Hepatocyte (in vitro differentiated cells): ENCODE results near the gene FMN1. TPM values are rescaled to one million over a fixed set of nuclear protein-coding genes. Genes with fewer than 3 reads are reported as not detected.

ENCODE experiments used
- DNase-seq: peaks from one replicate; pipeline ENCODE4 v3.0.0-alpha.2; 2016; ENCODE audit warnings: low spot score
- H2AFZ ChIP-seq: fragments of 200-600 bp; sonication (generic); 2 replicates; pipeline ENCODE4 v1.6.0; 2016; ENCODE audit warnings: antibody characterized with exemption, mild to moderate bottlenecking
- H3K27ac ChIP-seq: fragments of 200-600 bp; sonication (generic); 2 replicates; pipeline ENCODE4 v1.5.1; 2016; ENCODE audit warnings: mild to moderate bottlenecking
- H3K27me3 ChIP-seq: fragments of 200-600 bp; sonication (generic); 2 replicates; pipeline ENCODE4 v1.6.1; 2016
- H3K36me3 ChIP-seq: fragments of 200-600 bp; sonication (generic); replicated peaks from 2 replicates; pipeline ENCODE4 v1.5.1; 2016; ENCODE audit warnings: low read depth; ENCODE audit not compliant: insufficient read depth
- H3K4me1 ChIP-seq: fragments of 200-600 bp; sonication (generic); 2 replicates; pipeline ENCODE4 v1.5.1; 2016; ENCODE audit warnings: mild to moderate bottlenecking, moderate library complexity; ENCODE audit not compliant: insufficient read depth
- H3K4me2 ChIP-seq: fragments of 200-600 bp; sonication (generic); 2 replicates; pipeline ENCODE4 v1.6.0; 2016
- H3K4me3 ChIP-seq: fragments of 200-600 bp; sonication (generic); 2 replicates; pipeline ENCODE4 v1.5.1; 2016; ENCODE audit warnings: mild to moderate bottlenecking
- H3K79me2 ChIP-seq: fragments of 200-600 bp; sonication (generic); 2 replicates; pipeline ENCODE4 v1.6.0; 2017; ENCODE audit warnings: mild to moderate bottlenecking
- H3K9me2 ChIP-seq: fragments of 200-600 bp; sonication (generic); replicated peaks from 2 replicates; pipeline ENCODE4 v1.6.0; 2017; ENCODE audit warnings: mild to moderate bottlenecking; ENCODE audit not compliant: insufficient read depth
- H3K9me3 ChIP-seq: fragments of 200-600 bp; sonication (generic); 2 replicates; pipeline ENCODE4 v1.5.1; 2016; ENCODE audit warnings: low read depth, mild to moderate bottlenecking
- H4K20me1 ChIP-seq: fragments of 200-600 bp; sonication (generic); 2 replicates; pipeline ENCODE4 v1.6.0; 2016; ENCODE audit warnings: mild to moderate bottlenecking; ENCODE audit not compliant: insufficient read depth, poor library complexity, severe bottlenecking
- EZH2 ChIP-seq: fragments of 200-600 bp; sonication (generic); IDR thresholded peaks from 2 replicates; pipeline ENCODE4 v1.6.1; 2016; ENCODE audit warnings: antibody characterized with exemption, mild to moderate bottlenecking, borderline replicate concordance
- EZH2phosphoT487 ChIP-seq: fragments of 200-600 bp; sonication (generic); IDR thresholded peaks from one replicate; pipeline ENCODE4 v1.6.1; 2018; ENCODE audit warnings: antibody characterized with exemption, mild to moderate bottlenecking, low read depth, moderate library complexity; ENCODE audit not compliant: unreplicated experiment, severe bottlenecking
- WGBS: methylation state at CpG from one replicate; pipeline ENCODE4 v1.1.6; 2016; ENCODE audit warnings: low lambda C conversion rate; ENCODE audit errors: missing lambda C conversion rate; 5-methylcytosine and 5-hydroxymethylcytosine counted together
- polyA plus RNA-seq: library from polyadenylated mRNA; unstranded; fragments of >200 nt; fragmentation: Nextera tagmentation; extraction: Ambion mirVana; gene quantifications from 2 replicates; pipeline ENCODE4 v1.2.1, GENCODE V29; 2016
- total RNA-seq: library from RNA; depleted of rRNA; stranded (reverse); fragments of >200 nt; gene quantifications from 2 replicates; pipeline ENCODE4 v1.2.3, GENCODE V29; 2014
- TF ChIP-seq, protein P1 (sequence below): fragments of 200-600 bp; sonication (generic); IDR thresholded peaks from 2 replicates; pipeline ENCODE4 v1.5.1; 2016; ENCODE audit warnings: antibody characterized with exemption, mild to moderate bottlenecking; ENCODE audit not compliant: poor library complexity

The FMN1 gene
- total and polyA plus RNA-seq, 2 experiments from 2014 or later: 0.07 to 0.70 TPM

DNA sequence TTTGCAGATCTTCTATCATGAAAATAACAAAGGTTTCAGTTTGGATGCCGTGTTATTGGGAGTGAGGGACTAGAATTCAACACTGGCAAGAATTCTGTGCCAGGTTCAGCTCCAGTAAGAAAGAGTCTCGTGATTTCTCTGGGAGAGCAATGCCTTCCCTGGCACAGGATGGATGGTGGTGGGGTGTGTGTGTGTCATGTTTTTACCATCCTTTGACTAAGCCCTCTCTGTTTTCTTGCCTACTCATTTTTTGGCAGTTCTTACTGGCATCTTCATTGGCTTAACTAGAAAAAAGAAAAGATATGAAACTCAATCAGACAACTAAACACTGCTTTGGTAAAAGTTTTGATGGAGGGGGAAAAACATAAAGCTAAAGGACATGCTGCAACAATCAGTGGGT, 86.6 kb downstream of the FMN1 start:
- Histone ChIP-seq H4K20me1 (no peaks in the 10 kb centered on the region), H3K9me3 (no peaks in the 10 kb centered on the region), H3K27me3 (peaks cover 10% of the 10 kb centered on the region), H3K27ac (no peak overlapping the region), H3K79me2 (no peaks in the 10 kb centered on the region), H3K4me3 (no peak overlapping the region), H2AFZ (no peak overlapping the region), H3K4me1 (no peaks in the 10 kb centered on the region), H3K9me2 (no peaks in the 10 kb centered on the region), H3K36me3 (no peaks in the 10 kb centered on the region), H3K4me2 (no peak overlapping the region)
- DNase-seq: no peak
- 81% methylated on average over 2 of the region's 2 CpGs for WGBS
- TF ChIP-seq EZH2phosphoT487: no peak
- TF ChIP-seq, protein P1, sequence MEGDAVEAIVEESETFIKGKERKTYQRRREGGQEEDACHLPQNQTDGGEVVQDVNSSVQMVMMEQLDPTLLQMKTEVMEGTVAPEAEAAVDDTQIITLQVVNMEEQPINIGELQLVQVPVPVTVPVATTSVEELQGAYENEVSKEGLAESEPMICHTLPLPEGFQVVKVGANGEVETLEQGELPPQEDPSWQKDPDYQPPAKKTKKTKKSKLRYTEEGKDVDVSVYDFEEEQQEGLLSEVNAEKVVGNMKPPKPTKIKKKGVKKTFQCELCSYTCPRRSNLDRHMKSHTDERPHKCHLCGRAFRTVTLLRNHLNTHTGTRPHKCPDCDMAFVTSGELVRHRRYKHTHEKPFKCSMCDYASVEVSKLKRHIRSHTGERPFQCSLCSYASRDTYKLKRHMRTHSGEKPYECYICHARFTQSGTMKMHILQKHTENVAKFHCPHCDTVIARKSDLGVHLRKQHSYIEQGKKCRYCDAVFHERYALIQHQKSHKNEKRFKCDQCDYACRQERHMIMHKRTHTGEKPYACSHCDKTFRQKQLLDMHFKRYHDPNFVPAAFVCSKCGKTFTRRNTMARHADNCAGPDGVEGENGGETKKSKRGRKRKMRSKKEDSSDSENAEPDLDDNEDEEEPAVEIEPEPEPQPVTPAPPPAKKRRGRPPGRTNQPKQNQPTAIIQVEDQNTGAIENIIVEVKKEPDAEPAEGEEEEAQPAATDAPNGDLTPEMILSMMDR: no peak
- no peak for TF ChIP-seq EZH2

DNA sequence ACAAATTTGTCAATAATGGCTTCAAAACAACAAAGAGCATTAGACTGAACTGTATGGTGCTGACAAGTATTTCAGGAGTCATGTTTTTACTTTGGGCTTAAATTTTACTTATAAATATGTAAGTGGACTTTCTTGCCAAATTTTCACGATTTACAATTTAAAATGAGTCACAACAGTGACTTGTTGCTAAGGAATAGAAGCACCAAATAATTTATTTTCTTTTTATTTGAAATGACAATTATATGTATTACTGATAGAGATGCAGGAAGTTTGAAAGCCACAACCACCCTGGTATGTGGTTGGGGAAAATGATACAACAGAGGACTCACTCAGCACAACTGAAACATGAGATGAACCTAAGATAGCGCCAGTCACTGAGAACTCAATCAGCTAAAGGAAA, 90.3 kb downstream of the FMN1 start:
- Histone ChIP-seq H3K4me2 (no peak overlapping the region), H2AFZ (no peak overlapping the region)

DNA sequence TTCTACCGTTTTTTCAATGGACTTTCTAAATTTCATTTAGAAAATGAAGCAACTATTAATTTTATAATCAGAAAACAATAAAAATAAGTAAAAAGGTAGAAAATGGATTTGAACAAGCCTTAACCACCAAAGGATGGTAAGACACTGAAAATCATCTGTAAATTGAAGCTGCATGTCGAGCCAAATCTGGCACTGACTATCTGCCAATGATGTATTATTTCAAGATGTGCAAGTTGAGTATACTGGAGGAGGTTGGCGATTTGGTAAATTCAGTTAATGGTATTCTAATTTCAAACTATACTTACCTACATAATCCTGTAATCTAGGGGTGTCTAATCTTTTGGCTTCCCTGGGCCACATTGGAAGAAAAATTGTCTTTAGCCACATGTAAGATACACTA, 93.5 kb downstream of the FMN1 start:
- no peak for TF ChIP-seq EZH2
- TF ChIP-seq, protein P1: no peak
- no peak for TF ChIP-seq EZH2phosphoT487
- no peak for DNase-seq
- Histone ChIP-seq H3K36me3 (no peaks in the 10 kb centered on the region), H3K4me1 (no peaks in the 10 kb centered on the region), H3K9me2 (no peaks in the 10 kb centered on the region), H2AFZ (no peak overlapping the region), H3K9me3 (no peaks in the 10 kb centered on the region), H3K27me3 (peaks cover 13% of the 10 kb centered on the region), H3K4me2 (no peak overlapping the region), H3K27ac (no peak overlapping the region), H3K4me3 (no peak overlapping the region), H4K20me1 (no peaks in the 10 kb centered on the region), H3K79me2 (no peaks in the 10 kb centered on the region)
- 75% methylated on average over 3 of the region's 3 CpGs for WGBS

More for the DNA sequence above, 90.3 kb downstream of the FMN1 start:
- TF ChIP-seq EZH2phosphoT487: no peak
- TF ChIP-seq, protein P1: no peak
- TF ChIP-seq EZH2: no peak
- no peaks in the 10 kb centered on the region for H3K9me3 ChIP-seq
- no peaks in the 10 kb centered on the region for H3K36me3 ChIP-seq
- no peaks in the 10 kb centered on the region for H3K79me2 ChIP-seq
- 75% methylated on average over 2 of the region's 2 CpGs for WGBS
- DNase-seq: no peak
- H3K4me3 ChIP-seq: no peak overlapping the region
- no peaks in the 10 kb centered on the region for H3K4me1 ChIP-seq
- no peaks in the 10 kb centered on the region for H3K9me2 ChIP-seq
- H3K27me3 ChIP-seq: peaks cover 16% of the 10 kb centered on the region
- H3K27ac ChIP-seq: no peak overlapping the region
- no peaks in the 10 kb centered on the region for H4K20me1 ChIP-seq

DNA sequence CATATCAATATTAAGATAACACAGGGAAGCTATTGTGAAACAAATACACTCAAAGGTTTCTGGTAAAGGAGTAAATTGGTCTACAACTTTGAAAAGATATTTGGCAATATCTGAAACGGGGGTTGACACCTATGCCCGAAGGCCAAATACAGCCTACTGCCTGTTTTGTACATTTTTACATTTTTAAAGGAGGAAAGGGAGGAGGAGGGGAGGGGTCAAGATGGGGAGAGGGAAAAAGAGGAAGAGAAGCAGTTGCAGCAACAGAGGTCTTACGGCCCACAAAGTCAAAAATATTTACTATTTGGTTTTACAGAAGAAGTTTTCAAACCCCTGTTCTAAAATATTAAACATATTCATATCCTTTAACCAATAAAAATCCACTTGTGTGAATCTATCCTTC, 94.2 kb downstream of the FMN1 start:
- no peaks in the 10 kb centered on the region for H3K9me2 ChIP-seq
- H3K4me2 ChIP-seq: no peak overlapping the region
- H3K36me3 ChIP-seq: no peaks in the 10 kb centered on the region
- no peaks in the 10 kb centered on the region for H3K9me3 ChIP-seq
- no peaks in the 10 kb centered on the region for H4K20me1 ChIP-seq
- no peak overlapping the region for H3K27ac ChIP-seq
- H3K4me1 ChIP-seq: no peaks in the 10 kb centered on the region
- H3K27me3 ChIP-seq: peaks cover 13% of the 10 kb centered on the region
- no peak for TF ChIP-seq EZH2phosphoT487
- TF ChIP-seq, protein P1: no peak
- TF ChIP-seq EZH2: no peak
- H3K79me2 ChIP-seq: no peaks in the 10 kb centered on the region
- WGBS: 88% methylated on average over 3 of the region's 3 CpGs
- H2AFZ ChIP-seq: no peak overlapping the region
- DNase-seq: no peak
- H3K4me3 ChIP-seq: no peak overlapping the region
